Adipose tissue (tissue), 3 donors: ENCODE results near the gene LAMB1. TPM values are rescaled to one million over a fixed set of nuclear protein-coding genes. Genes with fewer than 3 reads are reported as not detected.

ENCODE experiments used
- H3K27ac ChIP-seq: one replicate; pipeline ENCODE4 v1.5.1; 2013; ENCODE audit warnings: low read depth, low read length
- WGBS, 3 donors: extraction: QIAGEN DNeasy Blood & Tissue Kit; methylation state at CpG; one replicate each; pipeline ENCODE4 v1.1.7; 2013; 5-methylcytosine and 5-hydroxymethylcytosine counted together
- polyA plus RNA-seq, 3 donors: library from polyadenylated mRNA; stranded (reverse); fragments of 200-250 nt; gene quantifications; one replicate each; pipeline ENCODE4 v1.2.3, GENCODE V29; 2013
- donor health status: healthy with polysubstance abuse.
- donor health status: Bipolar disorder and iron deficiency.
- donor health status: healthy.

LAMB1 gene
- polyA plus RNA-seq, 3 donors, result 86.0 to 249 (median 233) TPM

- no peak overlapping the region for H3K27ac ChIP-seq
- WGBS, 3 donors, result 96 to 98% (median 97%) methylated on average over 8 of the region's 8 CpGs
Observed at GRCh38 chr7:107980671-107981190, 22.2 kb downstream of the LAMB1 start.

DNA sequence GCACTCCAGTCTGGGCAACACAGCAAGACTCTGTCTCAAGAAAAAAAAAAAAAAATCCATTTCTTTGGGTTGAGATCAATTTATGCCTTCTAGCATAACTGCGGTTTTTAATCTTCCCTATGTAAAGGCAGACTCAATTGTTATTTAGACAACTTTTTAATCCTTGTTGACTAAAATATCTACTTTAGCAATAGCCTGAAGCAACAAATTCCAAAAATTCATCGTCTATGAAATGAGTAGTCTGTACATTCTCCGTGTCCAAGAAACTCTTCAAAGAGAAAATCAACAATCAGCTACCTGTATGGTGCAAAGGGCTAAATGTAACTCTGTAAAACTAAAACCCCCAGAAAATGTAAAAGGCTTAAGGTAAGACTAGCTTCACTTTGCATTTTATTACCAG, 22.8 kb downstream of the LAMB1 start:
- 95 to 96% (median 96%) methylated on average over 3 of the region's 3 CpGs for WGBS, 3 donors
- H3K27ac ChIP-seq, result no peak overlapping the region

DNA sequence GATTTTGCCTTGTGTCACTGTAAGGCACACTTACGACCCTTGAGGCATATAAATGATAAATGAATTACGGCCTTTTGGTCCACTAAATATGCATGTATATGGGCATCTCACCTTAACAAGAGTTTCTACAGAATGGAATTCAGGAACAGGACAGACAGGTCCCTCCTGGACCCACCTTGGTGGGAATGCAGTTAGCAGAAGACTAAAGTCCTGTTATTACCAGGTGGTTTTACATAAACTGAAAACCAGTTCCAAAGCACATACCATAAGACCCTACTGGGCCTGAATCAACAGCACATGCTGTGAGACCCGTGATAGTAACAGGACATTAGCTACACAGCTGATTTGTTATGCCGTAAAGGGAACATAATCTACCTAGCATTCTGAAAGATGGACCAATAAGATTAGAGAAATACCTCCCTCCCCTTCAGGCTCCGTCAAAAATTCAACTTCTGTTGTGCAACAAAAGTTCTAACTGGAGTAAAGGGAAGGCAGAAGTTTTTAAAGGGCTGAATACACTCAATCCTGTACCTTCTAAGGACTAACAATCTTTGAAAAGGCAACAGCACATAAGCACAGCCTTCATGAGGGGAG, 24.0 kb downstream of the LAMB1 start:
- 81 to 91% (median 84%) methylated on average over 5 of the region's 5 CpGs for WGBS, 3 donors
- H3K27ac ChIP-seq, result no peak overlapping the region

- H3K27ac ChIP-seq, result no peak overlapping the region
- 86 to 92% (median 86%) methylated on average over 4 of the region's 4 CpGs for WGBS, 3 donors
Observed at GRCh38 chr7:107977048-107977447, 25.9 kb downstream of the LAMB1 start.

GRCh38 chr7:107976620-107977019, 26.3 kb downstream of the LAMB1 start:
- WGBS, 3 donors, result 81 to 96% (median 89%) methylated on average over 1 of the region's 1 CpG
- H3K27ac ChIP-seq, result no peak overlapping the region

GRCh38 chr7:107975394-107976013, 27.5 kb downstream of the LAMB1 start:
- WGBS, 3 donors, result 89 to 94% (median 92%) methylated on average over 13 of the region's 13 CpGs
- no peak overlapping the region for H3K27ac ChIP-seq

DNA sequence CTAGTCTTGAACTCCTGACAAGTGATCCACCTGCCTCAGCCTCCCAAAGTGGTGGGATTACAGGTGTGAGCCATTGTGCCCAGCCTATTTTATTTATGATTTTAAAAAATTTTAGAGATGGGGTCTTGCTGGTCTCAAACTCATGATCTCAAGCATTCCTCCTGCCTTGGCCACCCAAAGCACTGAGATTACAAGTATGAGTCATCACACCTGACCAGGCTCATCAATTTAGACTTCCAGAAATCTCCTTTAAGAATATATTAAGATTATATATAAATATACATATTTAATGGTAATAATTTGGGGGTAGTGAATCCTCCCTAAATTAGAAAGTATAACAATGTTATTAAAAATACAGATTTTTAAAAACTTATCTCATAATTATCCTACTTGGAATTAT, 29.1 kb downstream of the LAMB1 start:
- H3K27ac ChIP-seq, result no peak overlapping the region

DNA sequence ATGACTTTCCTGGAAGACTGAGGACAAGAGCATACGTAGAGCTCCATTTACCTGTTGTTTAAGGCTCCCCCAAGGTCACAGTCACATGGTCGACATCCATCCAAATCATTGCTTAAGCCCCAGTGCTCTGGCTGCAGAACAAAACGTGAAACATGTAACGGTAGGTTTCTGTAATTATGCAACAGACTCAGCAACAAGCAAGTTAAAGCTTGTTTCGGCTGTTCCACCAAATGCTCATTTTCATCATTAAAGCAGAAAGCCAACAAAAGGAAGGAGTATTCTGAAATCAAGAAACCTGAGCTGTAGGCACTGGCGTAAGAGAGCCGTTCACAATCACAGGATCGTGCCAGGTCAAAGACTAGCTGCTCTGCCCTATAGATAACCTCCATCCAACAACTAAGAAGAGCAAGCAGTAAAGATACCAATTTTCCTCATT, 30.0 kb downstream of the LAMB1 start:
- 68 to 80% (median 74%) methylated on average over 8 of the region's 8 CpGs for WGBS, 3 donors
- H3K27ac ChIP-seq, result no peak overlapping the region

DNA sequence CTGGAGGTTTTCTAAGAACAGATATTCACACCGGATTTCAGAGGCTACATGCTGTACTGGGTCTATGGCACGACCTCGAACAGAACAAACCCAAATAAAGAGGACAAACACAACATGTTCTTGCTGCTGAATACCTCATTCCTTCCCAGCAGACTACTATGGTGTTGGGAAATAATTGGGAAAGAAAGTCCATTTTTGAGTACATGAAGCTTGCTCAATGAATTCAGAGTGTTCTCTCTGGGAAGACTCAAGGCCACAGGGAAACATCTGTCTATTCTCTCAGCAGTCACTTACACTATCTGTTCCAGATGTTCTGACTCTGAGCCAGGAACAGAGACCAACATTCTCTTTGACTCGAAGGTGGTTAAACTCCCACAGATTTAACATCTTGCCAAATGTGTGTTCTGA, 30.9 kb downstream of the LAMB1 start:
- no peak overlapping the region for H3K27ac ChIP-seq
- WGBS, 3 donors, result 26 to 43% (median 36%) methylated on average over 4 of the region's 4 CpGs

GRCh38 chr7:107971613-107972012, 31.3 kb downstream of the LAMB1 start:
- 16 to 77% (median 17%) methylated on average over 1 of the region's 1 CpG for WGBS, 3 donors
- no peak overlapping the region for H3K27ac ChIP-seq

DNA sequence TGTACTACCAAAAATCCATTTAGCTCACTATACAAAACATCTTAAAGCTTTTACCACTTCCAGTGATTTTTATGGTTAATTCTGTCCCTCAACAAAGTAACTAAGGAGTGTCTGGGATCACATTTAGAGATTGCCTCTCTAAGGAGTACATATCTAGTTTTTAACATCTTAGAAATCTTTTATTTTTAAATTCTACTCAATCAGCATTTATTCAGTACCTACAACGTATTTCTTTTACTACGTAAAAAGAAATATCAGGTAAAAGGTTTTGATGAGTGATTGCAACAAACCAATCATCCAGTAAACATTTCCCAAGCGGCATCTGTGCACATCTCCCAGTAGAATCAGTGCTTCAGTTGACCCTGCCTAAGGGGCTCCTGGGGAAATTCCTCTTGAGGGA, 31.9 kb downstream of the LAMB1 start:
- WGBS, 3 donors, result 76 to 92% (median 89%) methylated on average over 3 of the region's 3 CpGs

DNA sequence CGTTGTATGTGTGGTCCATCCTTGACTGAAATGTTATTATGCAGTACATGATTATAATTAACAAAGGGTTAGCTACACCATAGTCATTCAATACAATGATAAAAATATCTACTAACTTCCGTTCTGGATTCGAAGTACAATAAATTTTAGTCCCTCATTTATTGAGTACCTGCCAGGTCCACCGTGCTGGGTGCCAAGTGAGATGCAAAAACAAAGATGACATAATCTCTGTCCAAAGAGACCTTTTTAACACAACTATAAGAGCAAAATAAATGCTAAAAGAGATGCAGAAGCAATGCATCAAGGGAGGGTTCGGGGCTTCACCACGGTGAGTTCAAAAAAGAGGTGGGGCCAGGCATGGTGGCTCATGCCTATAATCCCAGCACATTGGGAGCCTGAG, 33.1 kb downstream of the LAMB1 start:
- WGBS, 3 donors, result 58 to 66% (median 64%) methylated on average over 6 of the region's 6 CpGs
- no peak overlapping the region for H3K27ac ChIP-seq

More for the DNA sequence above, 31.9 kb downstream of the LAMB1 start:
- no peak overlapping the region for H3K27ac ChIP-seq

DNA sequence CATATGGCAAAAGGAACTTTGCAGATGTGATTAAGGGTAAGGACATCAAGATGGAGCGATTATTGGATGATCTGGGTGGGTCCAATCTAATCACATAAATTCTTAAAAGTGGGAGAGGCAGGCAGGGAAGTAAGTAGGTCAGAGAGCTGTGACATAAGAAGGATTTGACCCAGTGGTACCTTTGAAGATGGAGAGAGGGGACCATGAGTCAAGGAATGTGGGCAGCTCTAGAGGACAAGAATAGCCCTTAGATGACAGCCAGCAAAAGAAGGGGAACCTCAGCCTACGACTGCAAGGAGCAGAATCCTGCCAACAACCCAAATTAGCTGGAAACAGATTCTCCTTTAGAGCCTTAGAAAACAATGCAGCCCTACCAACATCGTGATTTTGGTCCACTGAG, 34.5 kb downstream of the LAMB1 start:
- no peak overlapping the region for H3K27ac ChIP-seq
- 70 to 87% (median 87%) methylated on average over 3 of the region's 3 CpGs for WGBS, 3 donors

- no peak overlapping the region for H3K27ac ChIP-seq
- 43 to 84% (median 82%) methylated on average over 4 of the region's 4 CpGs for WGBS, 3 donors
Observed at GRCh38 chr7:107967420-107967819, 35.5 kb downstream of the LAMB1 start.

GRCh38 chr7:107966711-107967110, 36.2 kb downstream of the LAMB1 start:
- H3K27ac ChIP-seq, result no peak overlapping the region

DNA sequence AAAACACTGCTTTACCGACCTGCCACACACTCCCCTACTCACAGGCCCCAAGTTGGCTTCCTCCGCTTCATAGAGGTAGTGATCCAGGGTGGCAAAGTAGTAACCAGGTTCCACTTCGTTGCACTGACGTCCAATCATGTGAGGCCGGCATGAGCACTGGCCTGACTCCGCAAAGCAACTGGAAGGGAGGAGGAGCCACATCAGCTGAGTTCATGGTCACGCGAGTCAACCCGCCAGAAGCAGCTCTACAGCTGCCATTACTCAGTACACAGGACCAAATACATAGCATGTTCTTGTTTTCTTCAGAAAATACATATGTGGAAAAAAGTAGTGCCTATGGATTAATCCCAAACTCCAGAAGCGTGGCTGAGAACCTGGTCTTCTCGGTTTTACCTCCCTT, 38.5 kb downstream of the LAMB1 start:
- 95 to 98% (median 97%) methylated on average over 11 of the region's 11 CpGs for WGBS, 3 donors
- no peak overlapping the region for H3K27ac ChIP-seq

More at GRCh38 chr7:107966711-107967110, 36.2 kb downstream of the LAMB1 start:
- WGBS, 3 donors, result 80 to 82% (median 80%) methylated on average over 4 of the region's 4 CpGs

- H3K27ac ChIP-seq, result no peak overlapping the region
- WGBS, 3 donors, result 94 to 95% (median 95%) methylated on average over 9 of the region's 9 CpGs
Observed at GRCh38 chr7:107962817-107963216, 40.1 kb downstream of the LAMB1 start.

- no peak overlapping the region for H3K27ac ChIP-seq
- 60 to 67% (median 64%) methylated on average over 9 of the region's 9 CpGs for whole genome bisulfite sequencing, 3 donors
Observed at GRCh38 chr7:107961405-107961804, 41.6 kb downstream of the LAMB1 start.

- WGBS, 3 donors, result 79 to 90% (median 86%) methylated on average over 5 of the region's 5 CpGs
- no peak overlapping the region for H3K27ac ChIP-seq
Observed at GRCh38 chr7:107960272-107960671, 42.7 kb downstream of the LAMB1 start.

GRCh38 chr7:107959527-107959898, 43.4 kb downstream of the LAMB1 start:
- no peak overlapping the region for H3K27ac ChIP-seq
- 74 to 84% (median 76%) methylated on average over 10 of the region's 10 CpGs for WGBS, 3 donors
